Left renal cortex interstitium (tissue), 4 donors: ENCODE measurements around the gene CLEC4C. TPM values are rescaled to one million over a fixed set of nuclear protein-coding genes. Genes with fewer than 3 reads are reported as not detected.
"Not testable (repeated sequence)": the region's sequence is repeated elsewhere in the genome, so short reads cannot be mapped to it uniquely, and the experiment has no call there.

ENCODE experiments used
- DNase-seq, 4 donors: peaks; one replicate each; pipeline ENCODE4 v3.0.0-alpha.2; 2013; ENCODE audit warnings: low read depth in 4 of 4, low spot score in 2 of 4, missing footprints in 1 of 4
- polyA plus RNA-seq, 4 donors: library from polyadenylated mRNA; unstranded; fragments of 120-200 nt; gene quantifications; one replicate each; pipeline ENCODE4 v1.2.1, GENCODE V29; 2013; ENCODE audit not compliant: insufficient read length in 4 of 4

CLEC4C gene
- under 1 TPM in 3 of 4 donors, not detected in 1; 0.16 to 0.21 (median 0.16) TPM for polyA plus RNA-seq

- DNase-seq, result no peak
Measured at GRCh38 chr12:7747246-7747645, at the start of gene CLEC4C. Gene CLEC4C, minus strand, starts transcription at chr12:7747375. Its CDS starts 27 bp downstream, at chr12:7747348.

- DNase-seq, result no peak
Measured at GRCh38 chr12:7793211-7793610, 46.0 kb upstream of the CLEC4C start.

- not testable (repeated sequence) for DNase-seq
Measured at GRCh38 chr12:7788884-7789528, 41.8 kb upstream of the CLEC4C start, which contains the start of gene NANOG. Gene NANOG, plus strand, starts transcription at chr12:7789402. Its CDS starts 213 bp downstream, at chr12:7789615.

- no peak for DNase-seq
Measured at GRCh38 chr12:7788294-7788660, 41.1 kb upstream of the CLEC4C start.

GRCh38 chr12:7787574-7788293 lies 40.6 kb upstream of the CLEC4C start:
- no peak for DNase-seq

GRCh38 chr12:7784701-7785100 lies 37.5 kb upstream of the CLEC4C start:
- no peak for DNase-seq

GRCh38 chr12:7783433-7783832 lies 36.3 kb upstream of the CLEC4C start:
- not testable (repeated sequence) for DNase-seq

GRCh38 chr12:7782055-7782454 lies 34.9 kb upstream of the CLEC4C start:
- no peak for DNase-seq

GRCh38 chr12:7781274-7781673 lies 34.1 kb upstream of the CLEC4C start:
- no peak for DNase-seq

GRCh38 chr12:7769999-7770398 lies 22.8 kb upstream of the CLEC4C start:
- no peak for DNase-seq

GRCh38 chr12:7758766-7759140 lies 11.6 kb upstream of the CLEC4C start:
- no peak for DNase-seq

GRCh38 chr12:7756993-7757392 lies 9.8 kb upstream of the CLEC4C start:
- DNase-seq, result no peak

- DNase-seq, result not testable (repeated sequence)
Measured at GRCh38 chr12:7755668-7756067, 8.5 kb upstream of the CLEC4C start.

- DNase-seq, result not testable (repeated sequence)
Measured at GRCh38 chr12:7751941-7752922, 5.1 kb upstream of the CLEC4C start.

- DNase-seq, result no peak
Measured at GRCh38 chr12:7751394-7751793, 4.2 kb upstream of the CLEC4C start.

GRCh38 chr12:7750350-7750749 lies 3.2 kb upstream of the CLEC4C start:
- no peak for DNase-seq

- no peak for DNase-seq
Measured at GRCh38 chr12:7749442-7749841, 2.3 kb upstream of the CLEC4C start.

- DNase-seq, result no peak
Measured at GRCh38 chr12:7748852-7749251, 1.7 kb upstream of the CLEC4C start.

GRCh38 chr12:7732993-7733392 lies 14.2 kb downstream of the CLEC4C start:
- no peak for DNase-seq

GRCh38 chr12:7731486-7731885 lies 15.7 kb downstream of the CLEC4C start:
- peak in 3 of 4 donors; percentile 5 to 29 (median 6) for DNase-seq

GRCh38 chr12:7730984-7731383 lies 16.2 kb downstream of the CLEC4C start:
- DNase-seq, result not testable (repeated sequence)
